ENCODE results near the gene PHLDA3.

GRCh38 chr1:201481004-201481380 lies 12.0 kb upstream of the PHLDA3 start:
- TF ChIP-seq CTCF (IDR thresholded peaks at IDR 0.05), result no peak
- TF ChIP-seq POLR2A (IDR thresholded peaks at IDR 0.05), result no peak
